GM12878 (cell line): ENCODE measurements around the gene UNC93A. TPM values are rescaled to one million over a fixed set of nuclear protein-coding genes. Genes with fewer than 3 reads are reported as not detected.

Experiments used
- ATAC-seq: fragments of 200-7000 bp; cut with Tn5 transposase; 3 replicates; pipeline ENCODE4 v1.9.1; 2020; ENCODE audit warnings: mild to moderate bottlenecking, moderate library complexity
- BruUV-seq: library from RNA; stranded (reverse); fragments of 400-500 nt; replicated peaks from 2 replicates; lab custom pipeline; 2021; lab: Mats Ljungman, UMichigan
- CTCF ChIA-PET: fragments of 300-600 bp; sonication (Branson Sonifier 250); formaldehyde crosslinking; extraction: SDS; loops from one replicate; lab custom pipeline; 2021; ENCODE audit warnings: inconsistent platforms; lab: Yijun Ruan, JAX
- POLR2A ChIA-PET: fragments of 350-600 bp; formaldehyde crosslinking; extraction: SDS; loops from one replicate; lab custom pipeline; 2021; ENCODE audit warnings: inconsistent platforms; lab: Charles Lee
- RAD21 ChIA-PET: fragments of 300-600 bp; sonication (Branson Sonifier 250); formaldehyde crosslinking; loops from one replicate; lab custom pipeline; 2023; ENCODE audit warnings: antibody characterized with exemption; ENCODE audit not compliant: unreplicated experiment; lab: Charles Lee
- SMC1A ChIA-PET: fragments of 300-600 bp; sonication (Branson Sonifier 250); formaldehyde crosslinking; loops from one replicate; lab custom pipeline; 2023; ENCODE audit not compliant: unreplicated experiment, uncharacterized antibody; lab: Charles Lee
- DNase-seq: peaks from one replicate; pipeline ENCODE4 v3.0.0-alpha.2; 2011; ENCODE audit warnings: low read depth, low spot score
- FAIRE-seq: peaks from 3 replicates; lab custom pipeline; 2011; peaks lifted over from hg19 to GRCh38; lab: Jason Lieb, UNC
- H2AFZ ChIP-seq: 2 replicates; pipeline ENCODE4 v1.6.0; 2011; ENCODE audit warnings: low read depth, low read length, control low read depth; ENCODE audit not compliant: control insufficient read depth
- H3K27ac ChIP-seq: 2 replicates; pipeline ENCODE4 v1.5.1; 2011; ENCODE audit warnings: control low read depth; ENCODE audit not compliant: control insufficient read depth, insufficient read depth
- H3K27me3 ChIP-seq, 2 experiments: replicated peaks in 1 of 2; 2 replicates each; pipeline versions ENCODE4 v1.6.0 to v1.6.1; 2011; ENCODE audit warnings: low read length in 1 of 2; ENCODE audit not compliant: control insufficient read depth in 2 of 2, insufficient read depth in 2 of 2
- H3K36me3 ChIP-seq, 2 experiments: 2 replicates each; pipeline ENCODE4 v1.5.1; 2011; ENCODE audit warnings: low read length in 1 of 2; ENCODE audit not compliant: control insufficient read depth in 2 of 2, insufficient read depth in 2 of 2
- H3K4me1 ChIP-seq: 2 replicates; pipeline ENCODE4 v1.6.1; 2011; ENCODE audit warnings: mild to moderate bottlenecking, low read length, moderate library complexity, mixed read lengths; ENCODE audit not compliant: control insufficient read depth, insufficient read depth
- H3K4me2 ChIP-seq: 2 replicates; pipeline ENCODE4 v1.6.0; 2011; ENCODE audit warnings: control low read depth; ENCODE audit not compliant: control insufficient read depth, insufficient read depth
- H3K4me3 ChIP-seq: fragments of 200-600 bp; sonication (generic); 2 replicates; pipeline ENCODE4 v1.5.1; 2016
- H3K79me2 ChIP-seq: 2 replicates; pipeline ENCODE4 v1.6.0; 2011; ENCODE audit warnings: low read length; ENCODE audit not compliant: control insufficient read depth, insufficient read depth
- H3K9ac ChIP-seq: 2 replicates; pipeline ENCODE4 v1.8.0; 2011; ENCODE audit warnings: low read length, control low read depth, mixed read lengths; ENCODE audit not compliant: control insufficient read depth, insufficient read depth
- H3K9me3 ChIP-seq: replicated peaks from 3 replicates; pipeline ENCODE4 v1.5.1; 2011; ENCODE audit warnings: mild to moderate bottlenecking, low read length; ENCODE audit not compliant: control insufficient read depth, insufficient read depth
- H4K20me1 ChIP-seq: 2 replicates; pipeline ENCODE4 v1.6.0; 2011; ENCODE audit not compliant: control insufficient read depth, insufficient read depth
- BHLHE40 ChIP-seq, 2 experiments: fragments of 450-650 bp in 1 of 2; IDR thresholded peaks; 2 replicates each; pipeline ENCODE4 v1.6.1; 2011 to 2017; ENCODE audit warnings: low read depth in 2 of 2, borderline replicate concordance in 1 of 2, improper control_type of control experiment in 1 of 2, low read length in 1 of 2, mild to moderate bottlenecking in 1 of 2
- CEBPB ChIP-seq, 2 experiments: fragments of 150-350 bp in 1 of 2; IDR thresholded peaks; 2 replicates each; pipeline ENCODE4 v1.6.1; 2012 to 2014; ENCODE audit warnings: low read depth in 2 of 2, low read length in 2 of 2, borderline replicate concordance in 1 of 2, inconsistent platforms in 1 of 2
- E2F4 ChIP-seq: IDR thresholded peaks from 2 replicates; pipeline ENCODE4 v1.6.1; 2012; ENCODE audit warnings: low read depth, low read length, improper control_type of control experiment
- ETV6 ChIP-seq, 2 experiments: fragments of 450-650 bp in 1 of 2; IDR thresholded peaks in 1 of 2; conservative IDR thresholded peaks in 1 of 2; 2 replicates each; pipeline ENCODE4 v1.6.1; 2014; ENCODE audit warnings: antibody characterized with exemption in 1 of 2, borderline replicate concordance in 1 of 2, low read depth in 1 of 2, mild to moderate bottlenecking in 1 of 2, moderate library complexity in 1 of 2
- NBN ChIP-seq: fragments of 450-650 bp; IDR thresholded peaks from 2 replicates; pipeline ENCODE4 v1.6.1; 2016
- NFYB ChIP-seq: IDR thresholded peaks from 2 replicates; pipeline ENCODE4 v1.6.1; 2011; ENCODE audit warnings: low read depth, mild to moderate bottlenecking, low read length, improper control_type of control experiment, moderate library complexity; ENCODE audit not compliant: insufficient read depth
- NKRF ChIP-seq: fragments of 450-650 bp; conservative IDR thresholded peaks from 2 replicates; pipeline ENCODE4 v1.6.1; 2017; ENCODE audit warnings: mild to moderate bottlenecking, moderate library complexity
- NR2C2 ChIP-seq: IDR thresholded peaks from 2 replicates; pipeline ENCODE4 v1.6.1; 2011; ENCODE audit warnings: borderline replicate concordance, low read depth; ENCODE audit not compliant: control insufficient read depth, insufficient read length
- SIX5 ChIP-seq: IDR thresholded peaks from 2 replicates; pipeline ENCODE4 v1.6.1; 2011; ENCODE audit warnings: mild to moderate bottlenecking, low read depth, low read length, moderate library complexity; ENCODE audit not compliant: severe bottlenecking
- SMARCA5 ChIP-seq: fragments of 450-650 bp; IDR thresholded peaks from 2 replicates; pipeline ENCODE4 v1.6.1; 2017; ENCODE audit warnings: mild to moderate bottlenecking
- SP1 ChIP-seq: IDR thresholded peaks from one replicate; pipeline ENCODE4 v1.6.1; 2011; ENCODE audit warnings: low read depth, low read length
- TARDBP ChIP-seq: IDR thresholded peaks from 2 replicates; pipeline ENCODE4 v1.6.1; 2016; ENCODE audit warnings: borderline replicate concordance
- WGBS: methylation state at CpG from one replicate; pipeline ENCODE4 v1.1.6; 2016; ENCODE audit warnings: low lambda C conversion rate; ENCODE audit not compliant: insufficient replicate concordance, insufficient coverage; ENCODE audit errors: missing lambda C conversion rate; 5-methylcytosine and 5-hydroxymethylcytosine counted together
- in situ Hi-C: fragments of 300-500 bp; cut with MboI; formaldehyde crosslinking; loops from 9 replicates; pipeline ENCODE4 v1.14.3; 2018; ENCODE audit warnings: mixed read lengths
- intact Hi-C: fragments of 100-400 bp; cut with micrococcal nuclease; formaldehyde crosslinking; loops from one replicate; pipeline ENCODE4 v1.14.2; 2022; ENCODE audit not compliant: unreplicated experiment
- polyA plus RNA-seq, 11 experiments: library from polyadenylated mRNA; depleted of rRNA in 4 of 11; unstranded in 6 of 11; stranded (reverse) in 5 of 11; fragments of >200 nt; fragmentation: Nextera tagmentation in 4 of 11; fragmentation: Illumina TruSeq in 1 of 11; extraction: Ambion mirVana in 4 of 11; extraction: Trizol in 1 of 11; gene quantifications; 1 replicate in 1 of 11; 2 replicates in 10 of 11; pipeline versions ENCODE4 v1.2.1 to v1.2.3, GENCODE V29; 2011 to 2016; ENCODE audit warnings: inconsistent platforms in 2 of 11, missing spikeins in 2 of 11, low read depth in 1 of 11
- total RNA-seq, 4 experiments: library from RNA; depleted of rRNA in 3 of 4; stranded (reverse); fragments of >200 nt in 3 of 4; fragmentation: Illumina TruSeq in 1 of 4; extraction: Trizol in 1 of 4; gene quantifications; 2 replicates each; pipeline versions ENCODE4 v1.2.1 to v1.2.3, GENCODE V29; 2013 to 2021
- TF ChIP-seq, protein P1 (sequence below): fragments of 150-350 bp; IDR thresholded peaks from 2 replicates; pipeline ENCODE4 v1.6.1; 2014; ENCODE audit warnings: mild to moderate bottlenecking, low read depth, low read length
- TF ChIP-seq, protein P2 (sequence below): fragments of 450-650 bp; IDR thresholded peaks from 2 replicates; pipeline ENCODE4 v1.6.1; 2017; ENCODE audit warnings: mild to moderate bottlenecking, low read depth, inconsistent platforms; ENCODE audit not compliant: poor library complexity, severe bottlenecking

UNC93A gene
- total and polyA plus RNA-seq, 10 of the 15 experiments (the other 5 are each of a cell fraction or from before 2014, with no cell fraction given) = 0.37 TPM; not detected in 9

DNA sequence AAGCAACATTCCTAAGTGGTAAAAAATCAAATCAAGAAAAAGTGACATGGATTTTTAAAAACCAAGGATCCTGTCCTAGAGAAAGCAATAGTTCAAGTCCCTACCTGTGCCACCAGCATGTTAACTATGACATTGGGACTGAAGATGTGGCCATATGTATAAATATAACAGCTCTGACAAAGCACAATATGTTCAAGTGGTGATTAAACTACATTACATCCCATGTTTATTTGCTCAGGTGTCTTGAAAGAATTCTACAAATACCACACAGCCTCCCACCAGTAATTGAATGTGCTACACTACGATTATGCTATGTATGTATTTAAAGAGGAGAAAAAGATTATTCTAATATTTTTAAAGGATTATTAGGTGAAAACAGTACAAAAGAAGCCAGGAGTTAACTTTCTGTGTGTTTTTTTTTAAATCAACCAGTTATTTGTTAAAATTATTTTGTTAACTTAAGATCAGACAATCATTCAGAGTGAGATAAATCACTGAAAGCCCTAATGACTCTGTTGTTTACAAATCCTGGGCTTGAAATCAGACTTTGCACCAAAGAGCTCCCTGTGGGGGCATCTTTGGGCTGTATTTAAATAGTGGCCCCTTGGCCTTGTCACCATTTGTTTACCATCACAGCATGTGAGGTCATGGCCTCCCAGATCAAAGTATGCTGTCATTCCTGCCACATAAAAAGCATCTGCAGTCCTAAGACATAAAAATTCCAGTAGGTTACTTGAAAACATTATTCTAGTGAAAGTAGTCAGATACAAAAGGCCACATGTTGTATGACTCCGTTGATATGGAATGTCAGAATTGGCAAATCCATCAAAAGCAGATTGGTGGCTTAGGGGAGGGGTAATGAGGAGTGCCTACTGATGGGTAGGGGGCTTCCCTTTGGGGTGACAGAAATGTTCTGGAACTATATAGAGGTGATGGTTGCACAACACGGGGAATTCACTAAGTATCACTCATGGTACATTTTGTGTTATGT lies 50.8 kb downstream of the UNC93A start:
- WGBS = 14% methylated on average over 3 of the region's 3 CpGs
- Histone ChIP-seq H3K9me3 (no peaks in the 10 kb centered on the region), H3K4me1 (no peaks in the 10 kb centered on the region), H3K4me2 (no peak overlapping the region), H3K79me2 (no peaks in the 10 kb centered on the region), H3K4me3 (no peak overlapping the region), H3K27ac (no peak overlapping the region), H3K36me3 (no peaks in the 10 kb centered on the region), H4K20me1 (no peaks in the 10 kb centered on the region), H2AFZ (no peak overlapping the region), H3K27me3 (peaks cover 2% of the 10 kb centered on the region in 2 experiments; a peak in 1 of 4 replicates), H3K9ac (no peak overlapping the region)
- ATAC-seq (no peak), DNase-seq (no peak), FAIRE-seq (no peak)
- ChIA-PET RAD21 (no interaction called here), POLR2A (no interaction called here), SMC1A (no interaction called here), CTCF (interaction anchor here (2.7 kb wide), 1 partner anchor 9 kb away, joined by 14 read pairs; no protein-coding TSS in a partner anchor)
- in situ Hi-C loops (no loop called here), intact Hi-C loops (no loop called here)
- no TSS peak for BruUV-seq
- TF ChIP-seq ETV6 (conservative IDR thresholded peaks at IDR 0.05 in 1 of 2, IDR thresholded peaks at IDR 0.05 in 1 of 2; ENCODE audit: borderline replicate concordance in 1 of 2, low read depth in 1 of 2) = no peak
- TF ChIP-seq NR2C2 = no peak
- TF ChIP-seq NBN = no peak
- no peak for TF ChIP-seq E2F4
- no peak for TF ChIP-seq SIX5
- TF ChIP-seq TARDBP = no peak
- TF ChIP-seq, protein P1, sequence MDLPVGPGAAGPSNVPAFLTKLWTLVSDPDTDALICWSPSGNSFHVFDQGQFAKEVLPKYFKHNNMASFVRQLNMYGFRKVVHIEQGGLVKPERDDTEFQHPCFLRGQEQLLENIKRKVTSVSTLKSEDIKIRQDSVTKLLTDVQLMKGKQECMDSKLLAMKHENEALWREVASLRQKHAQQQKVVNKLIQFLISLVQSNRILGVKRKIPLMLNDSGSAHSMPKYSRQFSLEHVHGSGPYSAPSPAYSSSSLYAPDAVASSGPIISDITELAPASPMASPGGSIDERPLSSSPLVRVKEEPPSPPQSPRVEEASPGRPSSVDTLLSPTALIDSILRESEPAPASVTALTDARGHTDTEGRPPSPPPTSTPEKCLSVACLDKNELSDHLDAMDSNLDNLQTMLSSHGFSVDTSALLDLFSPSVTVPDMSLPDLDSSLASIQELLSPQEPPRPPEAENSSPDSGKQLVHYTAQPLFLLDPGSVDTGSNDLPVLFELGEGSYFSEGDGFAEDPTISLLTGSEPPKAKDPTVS = no peak
- TF ChIP-seq, protein P2, sequence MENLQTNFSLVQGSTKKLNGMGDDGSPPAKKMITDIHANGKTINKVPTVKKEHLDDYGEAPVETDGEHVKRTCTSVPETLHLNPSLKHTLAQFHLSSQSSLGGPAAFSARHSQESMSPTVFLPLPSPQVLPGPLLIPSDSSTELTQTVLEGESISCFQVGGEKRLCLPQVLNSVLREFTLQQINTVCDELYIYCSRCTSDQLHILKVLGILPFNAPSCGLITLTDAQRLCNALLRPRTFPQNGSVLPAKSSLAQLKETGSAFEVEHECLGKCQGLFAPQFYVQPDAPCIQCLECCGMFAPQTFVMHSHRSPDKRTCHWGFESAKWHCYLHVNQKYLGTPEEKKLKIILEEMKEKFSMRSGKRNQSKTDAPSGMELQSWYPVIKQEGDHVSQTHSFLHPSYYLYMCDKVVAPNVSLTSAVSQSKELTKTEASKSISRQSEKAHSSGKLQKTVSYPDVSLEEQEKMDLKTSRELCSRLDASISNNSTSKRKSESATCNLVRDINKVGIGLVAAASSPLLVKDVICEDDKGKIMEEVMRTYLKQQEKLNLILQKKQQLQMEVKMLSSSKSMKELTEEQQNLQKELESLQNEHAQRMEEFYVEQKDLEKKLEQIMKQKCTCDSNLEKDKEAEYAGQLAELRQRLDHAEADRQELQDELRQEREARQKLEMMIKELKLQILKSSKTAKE = no peak
- TF ChIP-seq NKRF = no peak
- TF ChIP-seq SP1 = no peak
- no peak for TF ChIP-seq CEBPB (IDR thresholded peaks at IDR 0.05; ENCODE audit: borderline replicate concordance in 1 of 2, low read depth in 2 of 2, low read length in 2 of 2)
- no peak for TF ChIP-seq SMARCA5
- TF ChIP-seq NFYB = no peak
- no peak for TF ChIP-seq BHLHE40 (IDR thresholded peaks at IDR 0.05; ENCODE audit: borderline replicate concordance in 1 of 2, low read depth in 2 of 2, low read length in 1 of 2)
